Inferior parietal cortex (tissue), 1 donor: ENCODE results near the gene SLC39A2.
"Not testable (repeated sequence)": the region's sequence is repeated elsewhere in the genome, so short reads cannot be mapped to it uniquely, and the experiment has no call there.

Source experiments
- DNase-seq: peaks from one replicate; pipeline ENCODE4 v3.0.0-alpha.2; 2016; ENCODE audit errors: extremely low spot score

Gene SLC39A2

GRCh38 chr14:21025371-21026273 lies 26.5 kb downstream of the SLC39A2 start:
- peak; percentile 58 for DNase-seq

- peak; percentile 84 for DNase-seq
These were observed 27.3 kb downstream of the SLC39A2 start for GRCh38 chr14:21026274-21026987.

- DNase-seq, result no peak
These were observed 27.9 kb downstream of the SLC39A2 start for GRCh38 chr14:21026988-21027315.

- no peak for DNase-seq
These were observed 30.8 kb downstream of the SLC39A2 start, which contains the start of gene TPPP2 for GRCh38 chr14:21029917-21030316. Gene TPPP2 (plus strand): TSS chr14:21030217. CDS start chr14:21030582, 365 bp downstream.

- DNase-seq, result no peak
These were observed 31.4 kb downstream of the SLC39A2 start for GRCh38 chr14:21030531-21030930.

GRCh38 chr14:21032326-21033132 lies 33.4 kb downstream of the SLC39A2 start:
- no peak for DNase-seq

GRCh38 chr14:21033133-21033698 lies 34.1 kb downstream of the SLC39A2 start:
- no peak for DNase-seq

GRCh38 chr14:21034707-21035106 lies 35.6 kb downstream of the SLC39A2 start, which contains the start of gene RNASE13:
Gene RNASE13 (minus strand): TSS chr14:21034807. CDS start chr14:21034288, 519 bp downstream.
- no peak for DNase-seq

GRCh38 chr14:21036751-21037150 lies 37.7 kb downstream of the SLC39A2 start:
- DNase-seq, result no peak

GRCh38 chr14:21037156-21037555 lies 38.1 kb downstream of the SLC39A2 start:
- DNase-seq, result no peak

GRCh38 chr14:21038441-21039422 lies 39.6 kb downstream of the SLC39A2 start:
- DNase-seq, result peak; percentile 74

GRCh38 chr14:21039585-21040369 lies 40.7 kb downstream of the SLC39A2 start:
- DNase-seq, result peak; percentile 85

GRCh38 chr14:21040370-21040925 lies 41.4 kb downstream of the SLC39A2 start:
- no peak for DNase-seq

- not testable (repeated sequence) for DNase-seq
These were observed 41.8 kb downstream of the SLC39A2 start for GRCh38 chr14:21040941-21041340.

GRCh38 chr14:21041676-21042433 lies 42.8 kb downstream of the SLC39A2 start, which contains the start of gene RNASE7:
Gene RNASE7 (plus strand): TSS chr14:21042362. CDS start chr14:21042993, 631 bp downstream.
- no peak for DNase-seq

- peak; percentile 45 for DNase-seq
These were observed 43.8 kb downstream of the SLC39A2 start for GRCh38 chr14:21042918-21043317.

- DNase-seq, result no peak
These were observed 44.4 kb downstream of the SLC39A2 start for GRCh38 chr14:21043387-21043973.
